ENCODE measurements around the gene LAMC2. TPM values are rescaled to one million over a fixed set of nuclear protein-coding genes. Genes with fewer than 3 reads are reported as not detected.

Gene LAMC2
- total RNA-seq, 2 experiments from 2014 or later, result 0.38 TPM; not detected in 1

DNA sequence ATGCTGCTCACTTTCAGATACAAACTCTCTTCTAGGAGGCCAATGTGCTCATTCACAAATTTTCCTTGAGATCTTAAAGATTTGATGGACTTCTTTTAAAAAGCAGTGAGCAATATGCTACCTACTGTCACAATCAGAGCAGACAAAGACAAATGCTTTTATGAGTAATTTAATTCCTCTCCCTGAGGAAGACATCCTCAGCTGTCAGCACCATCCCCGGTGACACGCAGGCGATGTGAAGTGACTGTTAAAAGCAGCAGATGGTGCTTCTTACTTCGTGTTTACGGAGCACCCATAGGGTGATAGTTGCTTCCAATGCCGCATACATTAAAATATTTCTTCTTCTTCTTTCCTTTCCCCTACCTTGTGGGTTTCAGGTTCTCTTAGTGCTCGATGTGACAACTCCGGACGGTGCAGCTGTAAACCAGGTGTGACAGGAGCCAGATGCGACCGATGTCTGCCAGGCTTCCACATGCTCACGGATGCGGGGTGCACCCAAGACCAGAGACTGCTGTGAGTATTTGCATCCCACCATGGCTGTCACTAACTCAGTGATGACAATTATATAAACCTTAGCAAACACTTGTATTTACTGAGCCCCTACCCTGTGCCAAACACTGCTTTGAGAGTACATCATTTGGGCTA is 29.1 kb downstream of the LAMC2 start:
- no peaks in the 10 kb centered on the region for H3K9me3 ChIP-seq (ENCODE audit: low read length)
- ChIA-PET CTCF (ENCODE audit: unreplicated experiment) (no interaction called here), POLR2A (no interaction called here)
- no TSS peak for BruUV-seq (replicated peaks)
- no peaks in the 10 kb centered on the region for H3K36me3 ChIP-seq (ENCODE audit: insufficient read depth, low read length)
- H3K79me2 ChIP-seq (ENCODE audit: insufficient read depth, low read depth, low read length), result no peaks in the 10 kb centered on the region
- H3K4me2 ChIP-seq (ENCODE audit: low read length), result no peak overlapping the region
- peaks cover 5% of the 10 kb centered on the region for H3K4me1 ChIP-seq (ENCODE audit: insufficient read depth, low read length, poor library complexity, severe bottlenecking)
- no peaks in the 10 kb centered on the region for H3K9me2 ChIP-seq (ENCODE audit: insufficient read depth, low read length)
- DNase-seq (ENCODE audit: low spot score), result no peak
- no peak overlapping the region for H3K4me3 ChIP-seq (ENCODE audit: low read depth, low read length, poor library complexity, severe bottlenecking)
- intact Hi-C loops (cut with micrococcal nuclease; ENCODE audit: unreplicated experiment), result no loop called here
- H4K20me1 ChIP-seq (ENCODE audit: insufficient read depth, low read length), result no peaks in the 10 kb centered on the region
- no peak overlapping the region for H3K27ac ChIP-seq (ENCODE audit: low read depth, low read length, poor library complexity, severe bottlenecking)
- no peak overlapping the region for H2AFZ ChIP-seq (ENCODE audit: low read length)
- no peak for TF ChIP-seq EZH2phosphoT487 (IDR thresholded peaks at IDR 0.05; ENCODE audit: borderline replicate concordance, low read depth, low read length)
- TF ChIP-seq, protein P1, sequence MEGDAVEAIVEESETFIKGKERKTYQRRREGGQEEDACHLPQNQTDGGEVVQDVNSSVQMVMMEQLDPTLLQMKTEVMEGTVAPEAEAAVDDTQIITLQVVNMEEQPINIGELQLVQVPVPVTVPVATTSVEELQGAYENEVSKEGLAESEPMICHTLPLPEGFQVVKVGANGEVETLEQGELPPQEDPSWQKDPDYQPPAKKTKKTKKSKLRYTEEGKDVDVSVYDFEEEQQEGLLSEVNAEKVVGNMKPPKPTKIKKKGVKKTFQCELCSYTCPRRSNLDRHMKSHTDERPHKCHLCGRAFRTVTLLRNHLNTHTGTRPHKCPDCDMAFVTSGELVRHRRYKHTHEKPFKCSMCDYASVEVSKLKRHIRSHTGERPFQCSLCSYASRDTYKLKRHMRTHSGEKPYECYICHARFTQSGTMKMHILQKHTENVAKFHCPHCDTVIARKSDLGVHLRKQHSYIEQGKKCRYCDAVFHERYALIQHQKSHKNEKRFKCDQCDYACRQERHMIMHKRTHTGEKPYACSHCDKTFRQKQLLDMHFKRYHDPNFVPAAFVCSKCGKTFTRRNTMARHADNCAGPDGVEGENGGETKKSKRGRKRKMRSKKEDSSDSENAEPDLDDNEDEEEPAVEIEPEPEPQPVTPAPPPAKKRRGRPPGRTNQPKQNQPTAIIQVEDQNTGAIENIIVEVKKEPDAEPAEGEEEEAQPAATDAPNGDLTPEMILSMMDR (conservative IDR thresholded peaks at IDR 0.05; ENCODE audit: low read length), result no peak

DNA sequence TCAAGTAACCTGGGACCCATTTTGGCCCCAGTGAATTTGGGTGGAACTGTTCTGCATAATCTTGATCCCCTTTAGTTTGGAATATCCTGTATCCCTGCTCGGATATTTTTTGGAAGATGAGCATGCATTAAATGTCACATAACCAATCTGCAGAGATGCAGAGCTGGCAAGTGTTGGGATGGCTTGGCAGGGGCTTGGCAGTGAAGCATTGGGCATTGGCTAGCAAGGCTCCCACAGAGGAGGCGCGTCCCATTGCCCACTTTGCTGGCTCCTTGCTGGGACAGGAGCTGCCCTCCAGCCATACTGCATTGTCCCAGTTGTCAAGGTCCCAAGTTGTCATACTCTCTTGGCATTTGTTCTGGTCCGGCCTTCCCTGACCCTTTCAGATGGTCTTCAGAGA is 29.9 kb downstream of the LAMC2 start:
- TF ChIP-seq, protein P1 (conservative IDR thresholded peaks at IDR 0.05; ENCODE audit: low read length), result no peak
- no peak for TF ChIP-seq EZH2phosphoT487 (IDR thresholded peaks at IDR 0.05; ENCODE audit: borderline replicate concordance, low read depth, low read length)
- Histone ChIP-seq H3K4me2 (ENCODE audit: low read length) (no peak overlapping the region), H3K4me3 (ENCODE audit: low read depth, low read length, poor library complexity, severe bottlenecking) (no peak overlapping the region), H3K36me3 (ENCODE audit: insufficient read depth, low read length) (no peaks in the 10 kb centered on the region), H4K20me1 (ENCODE audit: insufficient read depth, low read length) (no peaks in the 10 kb centered on the region), H3K27ac (ENCODE audit: low read depth, low read length, poor library complexity, severe bottlenecking) (no peak overlapping the region), H3K4me1 (ENCODE audit: insufficient read depth, low read length, poor library complexity, severe bottlenecking) (peaks cover 5% of the 10 kb centered on the region), H3K9me3 (ENCODE audit: low read length) (no peaks in the 10 kb centered on the region), H2AFZ (ENCODE audit: low read length) (no peak overlapping the region), H3K79me2 (ENCODE audit: insufficient read depth, low read depth, low read length) (no peaks in the 10 kb centered on the region), H3K9me2 (ENCODE audit: insufficient read depth, low read length) (no peaks in the 10 kb centered on the region)
- intact Hi-C loops (cut with micrococcal nuclease; ENCODE audit: unreplicated experiment), result no loop called here
- ChIA-PET POLR2A (no interaction called here), CTCF (ENCODE audit: unreplicated experiment) (no interaction called here)
- BruUV-seq (replicated peaks), result no TSS peak
- no peak for DNase-seq (ENCODE audit: low spot score)

DNA sequence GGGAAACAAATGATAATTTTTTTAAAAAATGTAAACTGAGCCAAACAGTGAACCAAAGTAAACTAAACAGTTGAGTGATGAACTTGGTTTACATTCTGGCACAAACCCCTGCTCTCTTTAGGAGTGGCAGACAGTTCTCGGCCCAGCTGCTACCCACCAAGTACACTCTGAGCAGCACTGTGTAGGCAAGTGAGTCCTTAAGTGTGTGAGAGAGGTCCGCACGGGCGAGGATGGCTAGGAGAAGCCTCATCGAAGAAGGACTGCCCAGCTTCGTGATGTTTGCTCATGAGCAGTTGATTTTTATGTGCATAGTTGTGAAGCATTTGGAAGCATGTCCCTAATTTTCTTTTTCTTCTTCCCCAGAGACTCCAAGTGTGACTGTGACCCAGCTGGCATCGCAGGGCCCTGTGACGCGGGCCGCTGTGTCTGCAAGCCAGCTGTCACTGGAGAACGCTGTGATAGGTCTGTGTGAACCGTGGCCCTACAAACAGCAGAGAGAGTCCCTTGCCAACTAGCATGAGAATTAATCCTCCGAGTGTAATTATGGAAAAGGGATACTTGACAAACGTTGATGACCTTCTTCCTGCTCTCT is 32.1 kb downstream of the LAMC2 start:
- no TSS peak for BruUV-seq (replicated peaks)
- H3K27ac ChIP-seq (ENCODE audit: low read depth, low read length, poor library complexity, severe bottlenecking), result no peak overlapping the region
- H2AFZ ChIP-seq (ENCODE audit: low read length), result no peak overlapping the region
- ChIA-PET POLR2A (no interaction called here), CTCF (ENCODE audit: unreplicated experiment) (no interaction called here)
- no peak overlapping the region for H3K4me3 ChIP-seq (ENCODE audit: low read depth, low read length, poor library complexity, severe bottlenecking)
- no peaks in the 10 kb centered on the region for H3K36me3 ChIP-seq (ENCODE audit: insufficient read depth, low read length)
- H3K9me3 ChIP-seq (ENCODE audit: low read length), result no peaks in the 10 kb centered on the region
- intact Hi-C loops (cut with micrococcal nuclease; ENCODE audit: unreplicated experiment), result no loop called here
- TF ChIP-seq, protein P1 (conservative IDR thresholded peaks at IDR 0.05; ENCODE audit: low read length), result no peak
- no peak for TF ChIP-seq EZH2phosphoT487 (IDR thresholded peaks at IDR 0.05; ENCODE audit: borderline replicate concordance, low read depth, low read length)
- H3K9me2 ChIP-seq (ENCODE audit: insufficient read depth, low read length), result no peaks in the 10 kb centered on the region
- H4K20me1 ChIP-seq (ENCODE audit: insufficient read depth, low read length), result no peaks in the 10 kb centered on the region
- H3K79me2 ChIP-seq (ENCODE audit: insufficient read depth, low read depth, low read length), result no peaks in the 10 kb centered on the region
- no peak overlapping the region for H3K4me2 ChIP-seq (ENCODE audit: low read length)
- H3K4me1 ChIP-seq (ENCODE audit: insufficient read depth, low read length, poor library complexity, severe bottlenecking), result peaks cover 5% of the 10 kb centered on the region
- DNase-seq (ENCODE audit: low spot score), result no peak
